Renal cortex interstitium (tissue), 11 donors: ENCODE results near the gene PTPRJ. TPM values are rescaled to one million over a fixed set of nuclear protein-coding genes. Genes with fewer than 3 reads are reported as not detected.

ENCODE experiments used
- DNase-seq, 11 donors: peaks; one replicate each; pipeline ENCODE4 v3.0.0-alpha.2; 2013; ENCODE audit warnings: low read depth in 9 of 11, low spot score in 4 of 11; ENCODE audit errors: extremely low read depth in 1 of 11
- polyA plus RNA-seq, 3 donors: library from polyadenylated mRNA; unstranded; fragments of 120-200 nt; gene quantifications; one replicate each; pipeline ENCODE4 v1.2.1, GENCODE V29; 2013; ENCODE audit not compliant: insufficient read length in 3 of 3

PTPRJ gene
- polyA plus RNA-seq, 3 donors = 23.3 to 24.5 (median 23.5) TPM

- DNase-seq = no peak
These were observed 98.3 kb downstream of the PTPRJ start for GRCh38 chr11:48078689-48079088.

GRCh38 chr11:48079596-48079995 lies 99.2 kb downstream of the PTPRJ start:
- DNase-seq = no peak

- DNase-seq = no peak
These were observed 100.0 kb downstream of the PTPRJ start for GRCh38 chr11:48080301-48080861.

- DNase-seq = no peak
These were observed 101.0 kb downstream of the PTPRJ start for GRCh38 chr11:48081151-48082010.

- DNase-seq = no peak
These were observed 102.4 kb downstream of the PTPRJ start for GRCh38 chr11:48082771-48083170.

- DNase-seq = no peak
These were observed 103.1 kb downstream of the PTPRJ start for GRCh38 chr11:48083421-48083820.

- DNase-seq = no peak
These were observed 105.3 kb downstream of the PTPRJ start for GRCh38 chr11:48085688-48086087.

GRCh38 chr11:48087422-48087821 lies 107.1 kb downstream of the PTPRJ start:
- DNase-seq = no peak

- DNase-seq = no peak
These were observed 107.8 kb downstream of the PTPRJ start for GRCh38 chr11:48087974-48088681.

- no peak for DNase-seq
These were observed 108.3 kb downstream of the PTPRJ start for GRCh38 chr11:48088682-48089050.

- no peak for DNase-seq
These were observed 109.8 kb downstream of the PTPRJ start for GRCh38 chr11:48090174-48090573.

- no peak for DNase-seq
These were observed 111.2 kb downstream of the PTPRJ start for GRCh38 chr11:48091426-48092102.

- no peak for DNase-seq
These were observed 113.0 kb downstream of the PTPRJ start for GRCh38 chr11:48093323-48093722.

- no peak for DNase-seq
These were observed 113.7 kb downstream of the PTPRJ start for GRCh38 chr11:48093795-48094642.

GRCh38 chr11:48094643-48095339 lies 114.4 kb downstream of the PTPRJ start:
- DNase-seq = no peak

- DNase-seq = no peak
These were observed 115.6 kb downstream of the PTPRJ start for GRCh38 chr11:48095779-48096470.
